SK-N-SH treated with all-trans-retinoic acid at 6 μM for 48 hours (cell line): Measurements from ENCODE around the gene ENTREP3.

Experiments used
- ATAC-seq: fragments of 200-7000 bp; cut with Tn5 transposase; 3 replicates; pipeline ENCODE4 v1.9.1; 2020; ENCODE audit warnings: mild to moderate bottlenecking, moderate library complexity
- ARNTL ChIP-seq: fragments of 450-650 bp; formaldehyde crosslinking; IDR thresholded peaks from 2 replicates; pipeline ENCODE4 v1.5.0; 2020; ENCODE audit warnings: low read depth, mild to moderate bottlenecking, moderate library complexity, borderline replicate concordance
- BACH2 ChIP-seq: fragments of 250-450 bp; sonication (Bioruptor Pico); IDR thresholded peaks from 2 replicates; pipeline ENCODE4 v1.9.0; 2021; ENCODE audit warnings: mild to moderate bottlenecking, borderline replicate concordance
- CREB5 ChIP-seq: fragments of 250-450 bp; sonication (Bioruptor Pico); IDR thresholded peaks from 2 replicates; pipeline ENCODE4 v1.5.1; 2020; ENCODE audit warnings: low read depth, mild to moderate bottlenecking, moderate library complexity
- CSDC2 ChIP-seq: fragments of 250-450 bp; sonication (Bioruptor Pico); IDR thresholded peaks from 2 replicates; pipeline ENCODE4 v1.5.0; 2020; ENCODE audit warnings: mild to moderate bottlenecking, moderate library complexity
- ESRRG ChIP-seq: fragments of 250-450 bp; sonication (Bioruptor Pico); IDR thresholded peaks from 2 replicates; pipeline ENCODE4 v1.6.1; 2021; ENCODE audit warnings: mild to moderate bottlenecking
- GLIS3 ChIP-seq: fragments of 250-450 bp; sonication (Bioruptor Pico); IDR thresholded peaks from 2 replicates; pipeline ENCODE4 v1.5.0; 2020; ENCODE audit warnings: mild to moderate bottlenecking, moderate library complexity
- ISL1 ChIP-seq: fragments of 250-450 bp; sonication (Bioruptor Pico); IDR thresholded peaks from 2 replicates; pipeline ENCODE4 v2.1.2; 2022; ENCODE audit warnings: mild to moderate bottlenecking, moderate library complexity
- OSR1 ChIP-seq: fragments of 250-450 bp; sonication (Bioruptor Pico); IDR thresholded peaks from 2 replicates; pipeline ENCODE4 v1.8.0; 2022; ENCODE audit warnings: moderate library complexity, mild to moderate bottlenecking, inconsistent platforms
- PATZ1 ChIP-seq: fragments of 250-450 bp; sonication (Bioruptor Pico); IDR thresholded peaks from 2 replicates; pipeline ENCODE4 v1.8.0; 2020; ENCODE audit warnings: mild to moderate bottlenecking, moderate library complexity, borderline replicate concordance
- PPARA ChIP-seq: fragments of 250-450 bp; sonication (Bioruptor Pico); IDR thresholded peaks from 2 replicates; pipeline ENCODE4 v1.5.0; 2020; ENCODE audit warnings: mild to moderate bottlenecking, borderline replicate concordance
- RARB ChIP-seq: fragments of 250-450 bp; sonication (Bioruptor Pico); IDR thresholded peaks from 2 replicates; pipeline ENCODE4 v1.8.0; 2021; ENCODE audit warnings: mild to moderate bottlenecking, moderate library complexity
- SNAI2 ChIP-seq: fragments of 250-450 bp; sonication (Bioruptor Pico); IDR thresholded peaks from 2 replicates; pipeline ENCODE4 v1.5.0; 2020; ENCODE audit warnings: mild to moderate bottlenecking, moderate library complexity
- TCF4 ChIP-seq: fragments of 250-450 bp; sonication (Bioruptor Pico); IDR thresholded peaks from 2 replicates; pipeline ENCODE4 v1.8.0; 2021; ENCODE audit warnings: mild to moderate bottlenecking, moderate library complexity, borderline replicate concordance
- TOX ChIP-seq: fragments of 250-450 bp; sonication (Bioruptor Pico); IDR thresholded peaks from 2 replicates; pipeline ENCODE4 v1.8.0; 2021; ENCODE audit warnings: mild to moderate bottlenecking, moderate library complexity, borderline replicate concordance
- ZC3H10 ChIP-seq: fragments of 250-450 bp; sonication (Bioruptor Pico); IDR thresholded peaks from 2 replicates; pipeline ENCODE4 v1.5.1; 2021; ENCODE audit warnings: mild to moderate bottlenecking, moderate library complexity
- ZFP3 ChIP-seq: fragments of 250-450 bp; sonication (Bioruptor Pico); IDR thresholded peaks from 2 replicates; pipeline ENCODE4 v1.5.0; 2020; ENCODE audit warnings: mild to moderate bottlenecking, moderate library complexity
- ZFP30 ChIP-seq: fragments of 450-650 bp; formaldehyde crosslinking; IDR thresholded peaks from 2 replicates; pipeline ENCODE4 v1.5.0; 2022; ENCODE audit warnings: mild to moderate bottlenecking, moderate library complexity
- ZNF565 ChIP-seq: fragments of 450-650 bp; formaldehyde crosslinking; conservative IDR thresholded peaks from 2 replicates; pipeline ENCODE4 v1.5.0; 2020; ENCODE audit warnings: low read depth, mild to moderate bottlenecking, moderate library complexity
- ZNF70 ChIP-seq: fragments of 450-650 bp; formaldehyde crosslinking; IDR thresholded peaks from 2 replicates; pipeline ENCODE4 v1.5.0; 2020; ENCODE audit warnings: mild to moderate bottlenecking, moderate library complexity
- ZNF8 ChIP-seq: fragments of 450-650 bp; formaldehyde crosslinking; IDR thresholded peaks from 2 replicates; pipeline ENCODE4 v1.5.0; 2020; ENCODE audit warnings: mild to moderate bottlenecking, moderate library complexity
- TF ChIP-seq, protein P1 (sequence below): fragments of 250-450 bp; sonication (Bioruptor Pico); IDR thresholded peaks from 2 replicates; pipeline ENCODE4 v1.8.0; 2021; ENCODE audit warnings: low read depth, mild to moderate bottlenecking, moderate library complexity, borderline replicate concordance
- TF ChIP-seq, protein P2 (sequence below): fragments of 250-450 bp; sonication (Bioruptor Pico); IDR thresholded peaks from 2 replicates; pipeline ENCODE4 v1.5.1; 2021; ENCODE audit warnings: mild to moderate bottlenecking, moderate library complexity
- TF ChIP-seq, protein P3 (sequence below): fragments of 250-450 bp; sonication (Bioruptor Pico); IDR thresholded peaks from 2 replicates; pipeline ENCODE4 v1.5.0; 2020; ENCODE audit warnings: mild to moderate bottlenecking, moderate library complexity

Gene ENTREP3

DNA sequence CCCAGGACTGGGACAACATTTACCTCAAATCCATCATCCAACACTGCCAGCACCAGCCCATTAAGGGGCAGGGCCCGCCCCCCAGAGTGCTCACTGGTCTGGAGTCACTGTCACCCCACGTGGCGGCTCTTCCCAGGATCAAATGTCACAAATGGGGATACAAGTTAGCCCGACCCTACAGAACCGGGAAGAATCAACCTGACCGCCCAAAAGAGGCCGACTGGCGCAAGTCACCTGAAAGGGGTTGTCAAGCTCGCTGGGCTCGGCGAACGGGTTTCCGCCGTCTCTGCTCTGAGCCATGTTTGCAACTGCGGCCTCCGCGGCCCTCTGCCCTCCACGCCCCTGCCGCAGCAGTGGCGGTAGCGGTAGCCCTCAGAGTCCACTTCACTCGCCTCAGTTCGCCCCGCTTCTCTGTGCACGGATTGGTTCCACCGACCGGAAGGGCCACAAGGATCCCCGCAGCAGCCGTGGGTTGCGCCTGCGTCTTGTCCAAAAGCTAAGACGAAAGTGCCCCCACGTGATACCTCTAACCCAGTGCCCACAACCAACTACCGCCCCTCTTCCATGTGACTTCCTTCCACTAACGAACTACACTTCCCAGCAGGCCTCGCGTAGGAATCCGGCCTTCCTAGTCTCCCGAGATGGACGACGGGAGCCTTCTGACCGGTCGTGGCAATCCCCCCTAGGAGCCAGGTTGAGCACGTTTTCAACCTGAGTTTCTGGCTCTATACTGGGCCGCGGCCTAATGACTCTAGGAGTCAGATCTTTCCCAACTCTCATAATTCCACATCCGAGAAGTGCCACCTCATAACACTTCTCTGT, 6.8 kb upstream of the ENTREP3 start, which contains the start of gene SCAMP3:
Gene SCAMP3 (minus strand): TSS at position 509 of the 822 bp plus-strand sequence. CDS start 209 bp downstream, at position 300.
- TF ChIP-seq, protein P1, sequence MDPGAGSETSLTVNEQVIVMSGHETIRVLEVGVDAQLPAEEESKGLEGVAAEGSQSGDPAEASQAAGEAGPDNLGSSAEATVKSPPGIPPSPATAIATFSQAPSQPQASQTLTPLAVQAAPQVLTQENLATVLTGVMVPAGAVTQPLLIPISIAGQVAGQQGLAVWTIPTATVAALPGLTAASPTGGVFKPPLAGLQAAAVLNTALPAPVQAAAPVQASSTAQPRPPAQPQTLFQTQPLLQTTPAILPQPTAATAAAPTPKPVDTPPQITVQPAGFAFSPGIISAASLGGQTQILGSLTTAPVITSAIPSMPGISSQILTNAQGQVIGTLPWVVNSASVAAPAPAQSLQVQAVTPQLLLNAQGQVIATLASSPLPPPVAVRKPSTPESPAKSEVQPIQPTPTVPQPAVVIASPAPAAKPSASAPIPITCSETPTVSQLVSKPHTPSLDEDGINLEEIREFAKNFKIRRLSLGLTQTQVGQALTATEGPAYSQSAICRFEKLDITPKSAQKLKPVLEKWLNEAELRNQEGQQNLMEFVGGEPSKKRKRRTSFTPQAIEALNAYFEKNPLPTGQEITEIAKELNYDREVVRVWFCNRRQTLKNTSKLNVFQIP (CRISPR knock-in tag): peak; percentile 45; the same call in 1 of the 2 replicates
- TF ChIP-seq, protein P2, sequence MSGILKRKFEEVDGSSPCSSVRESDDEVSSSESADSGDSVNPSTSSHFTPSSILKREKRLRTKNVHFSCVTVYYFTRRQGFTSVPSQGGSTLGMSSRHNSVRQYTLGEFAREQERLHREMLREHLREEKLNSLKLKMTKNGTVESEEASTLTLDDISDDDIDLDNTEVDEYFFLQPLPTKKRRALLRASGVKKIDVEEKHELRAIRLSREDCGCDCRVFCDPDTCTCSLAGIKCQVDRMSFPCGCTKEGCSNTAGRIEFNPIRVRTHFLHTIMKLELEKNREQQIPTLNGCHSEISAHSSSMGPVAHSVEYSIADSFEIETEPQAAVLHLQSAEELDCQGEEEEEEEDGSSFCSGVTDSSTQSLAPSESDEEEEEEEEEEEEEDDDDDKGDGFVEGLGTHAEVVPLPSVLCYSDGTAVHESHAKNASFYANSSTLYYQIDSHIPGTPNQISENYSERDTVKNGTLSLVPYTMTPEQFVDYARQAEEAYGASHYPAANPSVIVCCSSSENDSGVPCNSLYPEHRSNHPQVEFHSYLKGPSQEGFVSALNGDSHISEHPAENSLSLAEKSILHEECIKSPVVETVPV (CRISPR knock-in tag): peak; percentile 34; the same call in 1 of the 2 replicates
- TF ChIP-seq GLIS3 (CRISPR knock-in tag) (peak; percentile 59), ZC3H10 (CRISPR knock-in tag) (peak; percentile 78), PPARA (CRISPR knock-in tag) (no peak), PATZ1 (0 out of 2 replicates have a peak, but pooled peaks have one; percentile 24), OSR1 (CRISPR knock-in tag) (no peak), TCF4 (CRISPR knock-in tag) (no peak), ZNF8 (CRISPR knock-in tag) (no peak), ARNTL (CRISPR knock-in tag) (no peak), RARB (peak; percentile 71; the same call in 1 of the 2 replicates), BACH2 (CRISPR knock-in tag) (no peak), ESRRG (peak; percentile 71), TOX (CRISPR knock-in tag) (peak; percentile 73), CREB5 (no peak), ZNF565 (CRISPR knock-in tag) (no peak), ISL1 (no peak), ZFP3 (CRISPR knock-in tag) (no peak), CSDC2 (no peak), SNAI2 (CRISPR knock-in tag) (no peak), ZNF70 (no peak), ZFP30 (CRISPR knock-in tag) (no peak; the same call in 1 of the 2 replicates)
- TF ChIP-seq, protein P3, sequence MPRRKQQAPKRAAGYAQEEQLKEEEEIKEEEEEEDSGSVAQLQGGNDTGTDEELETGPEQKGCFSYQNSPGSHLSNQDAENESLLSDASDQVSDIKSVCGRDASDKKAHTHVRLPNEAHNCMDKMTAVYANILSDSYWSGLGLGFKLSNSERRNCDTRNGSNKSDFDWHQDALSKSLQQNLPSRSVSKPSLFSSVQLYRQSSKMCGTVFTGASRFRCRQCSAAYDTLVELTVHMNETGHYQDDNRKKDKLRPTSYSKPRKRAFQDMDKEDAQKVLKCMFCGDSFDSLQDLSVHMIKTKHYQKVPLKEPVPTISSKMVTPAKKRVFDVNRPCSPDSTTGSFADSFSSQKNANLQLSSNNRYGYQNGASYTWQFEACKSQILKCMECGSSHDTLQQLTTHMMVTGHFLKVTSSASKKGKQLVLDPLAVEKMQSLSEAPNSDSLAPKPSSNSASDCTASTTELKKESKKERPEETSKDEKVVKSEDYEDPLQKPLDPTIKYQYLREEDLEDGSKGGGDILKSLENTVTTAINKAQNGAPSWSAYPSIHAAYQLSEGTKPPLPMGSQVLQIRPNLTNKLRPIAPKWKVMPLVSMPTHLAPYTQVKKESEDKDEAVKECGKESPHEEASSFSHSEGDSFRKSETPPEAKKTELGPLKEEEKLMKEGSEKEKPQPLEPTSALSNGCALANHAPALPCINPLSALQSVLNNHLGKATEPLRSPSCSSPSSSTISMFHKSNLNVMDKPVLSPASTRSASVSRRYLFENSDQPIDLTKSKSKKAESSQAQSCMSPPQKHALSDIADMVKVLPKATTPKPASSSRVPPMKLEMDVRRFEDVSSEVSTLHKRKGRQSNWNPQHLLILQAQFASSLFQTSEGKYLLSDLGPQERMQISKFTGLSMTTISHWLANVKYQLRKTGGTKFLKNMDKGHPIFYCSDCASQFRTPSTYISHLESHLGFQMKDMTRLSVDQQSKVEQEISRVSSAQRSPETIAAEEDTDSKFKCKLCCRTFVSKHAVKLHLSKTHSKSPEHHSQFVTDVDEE (CRISPR knock-in tag): no peak
- ATAC-seq: peak; percentile 96

DNA sequence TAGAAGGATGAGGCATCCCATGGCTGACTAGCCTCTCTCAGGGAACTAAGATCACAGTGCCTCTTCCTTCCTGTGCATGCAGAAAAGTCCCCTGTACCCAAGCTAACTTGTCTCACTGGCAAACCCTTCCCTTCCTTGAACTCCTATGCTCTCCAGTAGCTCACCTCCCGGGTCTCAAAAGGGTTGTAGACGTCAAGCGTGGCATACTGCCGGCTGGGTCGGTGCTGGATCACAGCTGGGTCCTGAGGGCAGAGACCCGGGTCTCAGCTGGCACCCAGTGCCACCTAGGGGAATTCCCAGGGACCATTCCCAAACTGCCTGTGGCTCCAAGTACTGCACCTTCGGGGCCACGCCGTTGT, 6.2 kb upstream of the ENTREP3 start:
- ATAC-seq: no peak; the same call in 1 of the 3 replicates
- TF ChIP-seq SNAI2 (CRISPR knock-in tag) (no peak), TCF4 (CRISPR knock-in tag) (no peak), ZNF8 (CRISPR knock-in tag) (no peak), OSR1 (CRISPR knock-in tag) (no peak), ZNF565 (CRISPR knock-in tag) (no peak)
- TF ChIP-seq, protein P3 (CRISPR knock-in tag): no peak
- TF ChIP-seq, protein P2 (CRISPR knock-in tag): no peak
